Activated CD4-positive, alpha-beta memory T cell treated with anti-CD3 and anti-CD28 coated beads for 36 hours (primary cell): Measurements from ENCODE around the gene CELF4. TPM values are rescaled to one million over a fixed set of nuclear protein-coding genes. Genes with fewer than 3 reads are reported as not detected.
A peak's percentile ranks its signal among the peaks of the same experiment; 100 is the strongest.

Experiments used
- CTCF ChIA-PET: fragments of 350-600 bp; sonication (Branson Sonifier 250); formaldehyde crosslinking; loops from one replicate; lab custom pipeline; 2021; ENCODE audit warnings: antibody characterized with exemption, inconsistent platforms; lab: Charles Lee
- POLR2A ChIA-PET: fragments of 350-600 bp; sonication (Branson Sonifier 250); formaldehyde crosslinking; loops from one replicate; lab custom pipeline; 2021; ENCODE audit warnings: antibody characterized with exemption; lab: Charles Lee
- DNase-seq: peaks from one replicate; pipeline ENCODE4 v3.0.0-alpha.2; 2020
- H3K27ac Mint-ChIP-seq: one replicate; pipeline ENCODE4 v1.8.0; 2021; ENCODE audit warnings: mixed read lengths
- H3K27me3 Mint-ChIP-seq: one replicate; pipeline ENCODE4 v1.8.0; 2021; ENCODE audit warnings: mixed read lengths
- H3K36me3 Mint-ChIP-seq: one replicate; pipeline ENCODE4 v1.8.0; 2021; ENCODE audit warnings: mixed read lengths
- H3K4me1 Mint-ChIP-seq: one replicate; pipeline ENCODE4 v1.8.0; 2021; ENCODE audit warnings: low read depth, mixed read lengths
- H3K4me3 Mint-ChIP-seq: one replicate; pipeline ENCODE4 v1.8.0; 2021; ENCODE audit warnings: mild to moderate bottlenecking, mixed read lengths
- H3K9me3 Mint-ChIP-seq: one replicate; pipeline ENCODE4 v1.8.0; 2021; ENCODE audit warnings: mixed read lengths
- intact Hi-C: fragments of 100-400 bp; cut with micrococcal nuclease; formaldehyde crosslinking; loops from one replicate; pipeline ENCODE4 v1.15.1; 2023
- total RNA-seq, 2 experiments: library from RNA; stranded (reverse); gene quantifications; one replicate each; pipeline ENCODE4 v1.2.3, GENCODE V29; 2021

The CELF4 gene
- total RNA-seq, 2 experiments from 2014 or later: not detected

DNA sequence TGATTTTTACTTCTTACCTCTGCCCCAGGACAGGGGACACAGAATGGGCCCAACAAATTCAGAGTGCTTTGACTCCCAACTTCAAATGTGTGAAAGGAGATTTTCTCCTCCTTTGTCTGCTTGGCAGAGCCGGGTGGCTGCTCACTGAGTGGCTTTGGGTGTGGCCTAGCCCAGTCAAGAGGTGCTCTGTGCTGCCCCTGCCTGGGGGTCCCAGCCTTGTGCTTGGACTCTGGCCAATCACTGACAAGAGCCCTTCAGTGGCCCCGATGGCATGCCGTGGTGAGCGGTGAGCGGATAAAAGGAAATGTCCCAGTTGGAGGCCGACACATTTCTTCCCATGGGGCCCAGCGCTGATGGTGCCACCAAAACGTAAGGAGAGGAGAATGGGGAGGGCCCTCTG, 259.2 kb downstream of the CELF4 start:
- ChIA-PET CTCF (no interaction called here), POLR2A (no interaction called here)
- intact Hi-C loops: no loop called here
- Mint-ChIP-seq H3K4me1 (no peaks in the 10 kb centered on the region), H3K27me3 (no peaks in the 10 kb centered on the region), H3K4me3 (no peak overlapping the region), H3K27ac (no peak overlapping the region), H3K9me3 (no peaks in the 10 kb centered on the region), H3K36me3 (no peaks in the 10 kb centered on the region)
- DNase-seq: no peak

DNA sequence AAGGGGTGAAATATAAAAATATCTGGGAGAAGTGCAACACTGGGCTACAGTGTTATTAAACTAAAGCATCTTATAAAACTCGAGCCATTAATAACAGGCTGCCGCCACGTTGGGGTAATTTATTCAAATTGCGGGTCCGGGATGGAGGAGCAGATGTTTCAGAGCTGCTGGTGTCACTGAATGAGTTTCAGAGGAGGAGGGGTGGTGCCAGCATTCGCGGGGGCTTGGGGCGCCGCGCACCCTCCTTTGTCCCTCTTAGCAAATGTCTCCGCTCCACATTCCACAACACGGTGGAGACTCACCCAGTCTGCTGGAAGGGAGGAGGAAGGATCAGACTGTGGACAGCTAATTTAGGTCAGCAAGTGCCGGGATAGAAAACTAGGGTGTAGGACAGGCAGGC, 260.5 kb downstream of the CELF4 start:
- H3K36me3 Mint-ChIP-seq: no peaks in the 10 kb centered on the region
- no peaks in the 10 kb centered on the region for H3K9me3 Mint-ChIP-seq
- H3K27ac Mint-ChIP-seq: no peak overlapping the region
- H3K4me1 Mint-ChIP-seq: no peaks in the 10 kb centered on the region
- intact Hi-C loops: no loop called here
- CTCF ChIA-PET: no interaction called here
- no peak overlapping the region for H3K4me3 Mint-ChIP-seq
- POLR2A ChIA-PET: no interaction called here
- no peak for DNase-seq
- H3K27me3 Mint-ChIP-seq: no peaks in the 10 kb centered on the region

DNA sequence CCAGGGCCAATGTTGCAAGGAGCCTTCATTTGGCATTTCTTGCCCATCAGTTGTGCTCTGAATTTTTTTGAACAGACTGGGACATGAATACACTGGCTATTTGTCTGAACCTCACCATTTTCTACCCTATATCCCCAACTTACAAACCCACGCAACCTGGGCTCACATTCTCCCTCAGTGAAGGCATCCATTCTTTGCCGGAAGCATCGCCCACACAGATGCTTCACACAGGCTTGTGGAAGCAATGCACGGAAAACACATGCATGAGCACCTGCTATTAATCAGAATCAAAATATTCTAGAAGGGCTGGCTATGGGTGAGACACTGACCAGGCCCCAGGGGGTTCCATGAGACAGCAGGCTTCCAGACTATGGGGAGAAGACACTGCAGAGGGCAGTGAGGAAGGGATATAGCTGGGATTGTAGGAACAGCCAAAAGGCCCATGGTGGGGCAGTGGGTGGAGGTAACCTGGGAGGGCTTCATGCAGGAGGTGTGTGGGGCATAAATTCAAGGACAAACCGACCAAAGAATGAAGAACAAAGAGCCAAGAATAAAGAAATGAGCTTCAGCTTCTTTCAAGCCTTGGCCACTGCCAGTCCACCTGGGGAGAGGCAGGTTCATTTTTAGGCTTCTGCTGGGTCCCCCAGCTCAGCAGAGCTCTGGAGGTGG, 261.5 kb downstream of the CELF4 start:
- CTCF ChIA-PET: no interaction called here
- intact Hi-C loops: no loop called here
- no peak for DNase-seq
- Mint-ChIP-seq H3K4me3 (no peak overlapping the region), H3K4me1 (no peaks in the 10 kb centered on the region), H3K9me3 (no peaks in the 10 kb centered on the region), H3K36me3 (no peaks in the 10 kb centered on the region), H3K27ac (no peak overlapping the region), H3K27me3 (no peaks in the 10 kb centered on the region)
- POLR2A ChIA-PET: no interaction called here

DNA sequence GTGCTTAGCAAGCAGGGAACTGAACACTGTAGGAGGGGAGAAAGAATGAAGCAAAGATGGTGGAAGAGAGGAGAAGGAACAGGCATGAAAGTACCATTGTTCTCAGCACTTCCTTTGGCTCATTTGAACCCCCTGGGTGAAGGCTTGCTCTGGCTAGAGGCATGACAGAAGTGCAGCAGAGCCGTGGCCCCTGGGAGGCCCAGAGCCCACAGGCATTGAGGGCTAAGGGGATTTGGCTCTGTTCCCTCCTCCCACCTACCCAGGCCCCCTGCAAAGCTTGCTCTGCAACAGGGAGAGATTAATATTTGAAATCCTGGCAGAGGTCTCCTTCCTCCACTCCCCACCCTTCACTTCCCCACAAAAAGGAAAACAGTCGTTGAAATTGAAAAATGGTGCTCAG, 262.6 kb downstream of the CELF4 start:
- no peaks in the 10 kb centered on the region for H3K36me3 Mint-ChIP-seq
- H3K27ac Mint-ChIP-seq: no peak overlapping the region
- H3K4me3 Mint-ChIP-seq: no peak overlapping the region
- CTCF ChIA-PET: no interaction called here
- intact Hi-C loops: no loop called here
- no peaks in the 10 kb centered on the region for H3K4me1 Mint-ChIP-seq
- no peaks in the 10 kb centered on the region for H3K9me3 Mint-ChIP-seq
- H3K27me3 Mint-ChIP-seq: no peaks in the 10 kb centered on the region
- DNase-seq: no peak
- POLR2A ChIA-PET: no interaction called here

DNA sequence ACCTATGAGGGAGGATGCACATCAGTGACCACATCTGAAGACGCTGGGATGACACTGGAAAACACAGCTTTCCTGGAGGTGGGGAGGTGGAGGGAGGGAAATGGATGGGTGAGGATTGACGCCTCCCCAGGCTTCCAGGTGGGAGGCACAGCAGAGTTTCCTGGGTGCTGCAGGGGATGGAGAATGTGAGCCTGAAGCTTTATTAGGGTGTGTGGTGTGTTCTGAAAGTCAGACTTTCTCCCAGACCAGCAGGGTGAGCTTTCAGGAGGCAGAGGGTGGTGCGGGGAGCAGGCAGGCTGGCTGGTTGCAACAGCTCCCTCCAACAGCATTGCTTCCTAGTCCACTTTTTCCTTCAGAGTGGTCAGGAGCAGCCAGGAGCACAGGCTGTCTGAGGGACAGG, 263.1 kb downstream of the CELF4 start:
- no peak for DNase-seq
- H3K36me3 Mint-ChIP-seq: no peaks in the 10 kb centered on the region
- no peaks in the 10 kb centered on the region for H3K4me1 Mint-ChIP-seq
- no peak overlapping the region for H3K27ac Mint-ChIP-seq
- H3K9me3 Mint-ChIP-seq: no peaks in the 10 kb centered on the region
- ChIA-PET POLR2A (no interaction called here), CTCF (interaction anchor here (0.6 kb wide), 1 partner anchor 408 kb away, joined by 3 read pairs; no protein-coding TSS in a partner anchor)
- no peak overlapping the region for H3K4me3 Mint-ChIP-seq
- H3K27me3 Mint-ChIP-seq: no peaks in the 10 kb centered on the region
- intact Hi-C loops: no loop called here

DNA sequence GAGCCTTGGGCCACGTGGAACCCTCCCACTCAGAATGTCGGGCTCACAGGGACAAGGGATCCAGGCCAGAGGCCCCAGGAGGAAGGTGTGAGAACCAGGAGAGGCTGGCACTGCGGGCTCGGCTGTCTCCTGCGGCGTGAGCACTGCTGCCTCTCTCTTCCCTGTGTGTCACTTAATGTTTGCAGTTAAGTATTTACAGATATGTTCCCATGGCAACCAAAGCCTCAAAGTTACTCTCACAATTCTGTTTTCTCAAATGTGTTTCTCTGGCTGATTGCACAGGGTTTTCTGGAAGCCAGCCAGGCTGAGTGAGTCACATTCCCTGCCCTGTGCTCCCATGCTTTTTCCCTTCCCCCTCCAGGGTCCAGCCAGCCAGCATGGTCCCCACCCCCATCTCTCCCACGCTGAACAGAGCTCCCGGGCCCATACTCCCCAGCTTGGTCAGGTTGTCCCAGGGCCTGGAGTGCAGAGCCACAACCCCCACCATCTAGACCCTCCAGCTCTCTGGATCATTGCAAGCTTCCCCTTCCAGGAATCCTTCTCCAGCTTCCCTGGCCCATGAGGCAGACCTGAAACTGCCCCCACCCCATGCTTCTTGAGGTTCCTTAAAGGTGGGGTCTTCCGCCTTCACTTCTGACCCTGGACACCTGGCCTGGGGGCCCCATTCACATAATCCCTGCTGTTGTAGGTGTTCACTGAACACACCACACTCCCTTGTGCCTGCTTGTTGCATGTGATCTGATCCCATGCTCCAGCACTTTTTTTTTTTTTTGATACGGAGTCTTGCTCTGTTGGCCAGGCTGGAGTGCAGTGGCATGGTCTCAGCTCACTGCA, 265.9 kb downstream of the CELF4 start:
- H3K9me3 Mint-ChIP-seq: no peaks in the 10 kb centered on the region
- H3K27ac Mint-ChIP-seq: no peak overlapping the region
- no peaks in the 10 kb centered on the region for H3K27me3 Mint-ChIP-seq
- no peak overlapping the region for H3K4me3 Mint-ChIP-seq
- intact Hi-C loops: no loop called here
- H3K36me3 Mint-ChIP-seq: no peaks in the 10 kb centered on the region
- no peak for DNase-seq
- CTCF ChIA-PET: no interaction called here
- H3K4me1 Mint-ChIP-seq: no peaks in the 10 kb centered on the region
- POLR2A ChIA-PET: no interaction called here

DNA sequence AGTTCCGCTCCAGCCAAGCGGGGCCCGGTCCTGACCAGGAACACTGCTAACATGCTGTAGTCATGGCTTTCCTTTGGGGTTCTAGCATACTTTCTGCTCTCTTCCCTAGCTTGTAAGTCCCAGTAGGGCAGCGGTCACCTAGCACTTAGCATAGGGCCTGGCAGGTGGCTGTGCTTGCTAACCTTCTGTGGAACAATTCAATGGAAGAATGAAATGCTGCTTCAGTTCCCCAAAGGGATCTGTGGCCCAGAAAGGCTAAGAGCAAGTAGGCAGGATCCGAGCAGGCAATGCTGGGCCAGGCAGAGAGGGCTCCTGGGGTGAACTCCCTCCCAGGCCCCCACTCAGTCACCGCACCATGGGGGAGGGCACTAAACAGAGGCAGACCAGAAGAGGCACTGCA, 266.8 kb downstream of the CELF4 start:
- CTCF ChIA-PET: no interaction called here
- POLR2A ChIA-PET: no interaction called here
- no peak for DNase-seq
- Mint-ChIP-seq H3K27me3 (no peaks in the 10 kb centered on the region), H3K4me3 (no peak overlapping the region), H3K9me3 (no peaks in the 10 kb centered on the region), H3K27ac (no peak overlapping the region), H3K4me1 (no peaks in the 10 kb centered on the region), H3K36me3 (no peaks in the 10 kb centered on the region)
- intact Hi-C loops: no loop called here

DNA sequence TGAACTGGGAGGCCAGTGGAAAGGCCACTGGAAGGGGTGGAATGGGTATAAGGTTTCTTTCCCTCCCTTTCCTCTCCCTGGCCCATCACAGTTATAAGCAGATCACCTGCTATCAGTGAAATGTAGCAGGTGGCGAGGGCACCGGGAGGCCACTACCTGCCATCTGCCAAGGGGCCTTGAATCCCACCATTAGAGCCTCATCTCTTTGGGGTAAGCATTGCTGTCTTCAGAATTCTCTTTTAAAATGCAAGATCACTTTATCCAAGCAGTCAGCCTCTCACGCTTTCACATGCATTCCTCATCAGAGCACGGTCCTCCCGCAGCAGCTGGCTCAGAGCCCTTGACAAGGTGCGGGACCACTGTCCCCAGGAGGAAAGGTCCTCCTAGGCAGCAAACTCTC, 268.5 kb downstream of the CELF4 start:
- CTCF ChIA-PET: no interaction called here
- no peaks in the 10 kb centered on the region for H3K27me3 Mint-ChIP-seq
- H3K4me3 Mint-ChIP-seq: no peak overlapping the region
- no peaks in the 10 kb centered on the region for H3K4me1 Mint-ChIP-seq
- intact Hi-C loops: no loop called here
- H3K27ac Mint-ChIP-seq: no peak overlapping the region
- H3K9me3 Mint-ChIP-seq: no peaks in the 10 kb centered on the region
- no peaks in the 10 kb centered on the region for H3K36me3 Mint-ChIP-seq
- DNase-seq: no peak
- POLR2A ChIA-PET: no interaction called here

DNA sequence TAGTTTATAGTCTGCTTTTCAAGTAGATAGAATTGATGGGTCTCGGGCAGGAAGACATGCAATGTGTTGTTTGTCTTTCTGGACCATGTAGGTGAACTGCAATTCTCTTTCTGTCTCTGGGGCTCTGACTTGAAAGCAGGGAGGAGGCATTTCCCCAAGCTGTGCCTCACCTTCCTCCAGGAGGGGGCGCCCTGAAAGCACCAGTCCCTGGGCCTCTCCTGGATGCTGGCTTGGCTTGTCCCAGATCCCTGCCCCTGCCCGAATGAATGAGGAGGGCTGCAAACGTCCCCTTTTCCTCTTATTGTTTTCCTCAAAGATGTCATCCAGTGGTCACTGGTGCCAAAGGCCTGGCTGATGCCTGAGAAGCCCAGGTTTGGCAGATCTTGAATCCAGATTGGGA, 270.6 kb downstream of the CELF4 start:
- no peaks in the 10 kb centered on the region for H3K9me3 Mint-ChIP-seq
- H3K27ac Mint-ChIP-seq: no peak overlapping the region
- ChIA-PET POLR2A (no interaction called here), CTCF (interaction anchor here (0.7 kb wide), 1 partner anchor 892 kb away, joined by 3 read pairs; no protein-coding TSS in a partner anchor)
- H3K27me3 Mint-ChIP-seq: no peaks in the 10 kb centered on the region
- no peak overlapping the region for H3K4me3 Mint-ChIP-seq
- intact Hi-C loops: no loop called here
- H3K36me3 Mint-ChIP-seq: no peaks in the 10 kb centered on the region
- H3K4me1 Mint-ChIP-seq: no peaks in the 10 kb centered on the region
- peak; percentile 24 for DNase-seq

DNA sequence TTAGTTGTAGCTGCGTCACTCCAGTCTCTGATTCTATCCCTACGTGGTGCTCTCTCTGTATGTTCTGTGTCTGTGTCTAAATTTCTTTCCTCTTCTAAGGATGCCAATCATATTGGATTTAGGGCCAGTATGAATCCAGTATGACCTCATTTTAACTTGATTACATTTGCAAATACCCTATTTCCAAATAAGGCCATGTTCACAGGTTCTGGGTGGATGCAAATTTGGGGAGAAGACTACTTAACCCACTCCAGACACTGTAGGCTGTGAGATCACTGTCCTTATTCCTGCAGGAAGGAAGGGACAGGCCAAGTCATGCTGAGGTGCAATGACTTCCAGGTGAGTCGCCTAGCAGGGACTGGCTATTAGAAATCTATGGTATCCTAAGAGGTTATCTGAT, 272.2 kb downstream of the CELF4 start:
- POLR2A ChIA-PET: no interaction called here
- Mint-ChIP-seq H3K27me3 (no peaks in the 10 kb centered on the region), H3K9me3 (no peaks in the 10 kb centered on the region), H3K36me3 (no peaks in the 10 kb centered on the region), H3K4me1 (no peaks in the 10 kb centered on the region), H3K27ac (no peak overlapping the region), H3K4me3 (no peak overlapping the region)
- CTCF ChIA-PET: no interaction called here
- no peak for DNase-seq
- intact Hi-C loops: no loop called here

DNA sequence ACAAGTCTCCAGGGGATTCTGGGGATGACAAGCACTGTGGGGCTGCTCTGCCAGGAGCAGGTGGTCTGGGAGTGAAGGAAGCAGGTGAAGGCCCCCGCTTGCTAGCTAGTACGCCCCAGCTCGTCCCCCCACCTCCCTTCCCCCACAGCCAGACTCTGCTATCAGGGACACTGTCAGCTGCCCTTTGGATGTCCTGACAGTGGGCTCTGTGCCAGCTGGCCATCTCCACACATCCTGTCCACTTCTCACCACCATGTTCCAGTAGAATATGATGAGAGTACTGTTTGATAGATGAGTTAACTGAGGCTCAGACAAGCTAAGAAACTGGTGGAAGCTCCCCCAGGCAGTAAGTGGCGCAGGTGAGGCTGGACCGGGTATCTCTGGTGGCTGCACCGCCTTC, 276.2 kb downstream of the CELF4 start:
- CTCF ChIA-PET: no interaction called here
- H3K36me3 Mint-ChIP-seq: no peaks in the 10 kb centered on the region
- no peaks in the 10 kb centered on the region for H3K4me1 Mint-ChIP-seq
- DNase-seq: no peak
- no peak overlapping the region for H3K4me3 Mint-ChIP-seq
- no peak overlapping the region for H3K27ac Mint-ChIP-seq
- H3K27me3 Mint-ChIP-seq: no peaks in the 10 kb centered on the region
- H3K9me3 Mint-ChIP-seq: no peaks in the 10 kb centered on the region
- POLR2A ChIA-PET: no interaction called here
- intact Hi-C loops: no loop called here

DNA sequence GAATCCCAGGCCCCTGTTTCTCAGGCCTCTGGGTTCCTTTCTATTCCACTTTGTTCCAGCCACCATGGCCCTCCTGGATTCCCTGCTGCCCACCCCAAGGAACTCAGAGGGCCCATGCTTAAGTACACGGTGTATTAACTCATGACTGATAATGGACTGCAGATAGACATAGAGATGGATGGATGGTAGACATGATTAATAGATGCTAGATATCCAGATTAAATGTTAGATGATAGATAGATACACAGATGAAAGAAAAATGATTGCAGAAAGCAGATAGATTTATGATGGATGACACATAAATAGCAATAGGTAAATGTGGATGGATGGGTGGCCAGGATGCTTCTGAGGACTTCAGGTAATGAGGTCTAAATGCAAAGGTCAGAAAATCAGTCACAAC, 278.0 kb downstream of the CELF4 start:
- H3K27me3 Mint-ChIP-seq: no peaks in the 10 kb centered on the region
- intact Hi-C loops: no loop called here
- no peak overlapping the region for H3K4me3 Mint-ChIP-seq
- no peaks in the 10 kb centered on the region for H3K9me3 Mint-ChIP-seq
- ChIA-PET POLR2A (no interaction called here), CTCF (no interaction called here)
- no peaks in the 10 kb centered on the region for H3K4me1 Mint-ChIP-seq
- no peak overlapping the region for H3K27ac Mint-ChIP-seq
- DNase-seq: no peak
- no peaks in the 10 kb centered on the region for H3K36me3 Mint-ChIP-seq

DNA sequence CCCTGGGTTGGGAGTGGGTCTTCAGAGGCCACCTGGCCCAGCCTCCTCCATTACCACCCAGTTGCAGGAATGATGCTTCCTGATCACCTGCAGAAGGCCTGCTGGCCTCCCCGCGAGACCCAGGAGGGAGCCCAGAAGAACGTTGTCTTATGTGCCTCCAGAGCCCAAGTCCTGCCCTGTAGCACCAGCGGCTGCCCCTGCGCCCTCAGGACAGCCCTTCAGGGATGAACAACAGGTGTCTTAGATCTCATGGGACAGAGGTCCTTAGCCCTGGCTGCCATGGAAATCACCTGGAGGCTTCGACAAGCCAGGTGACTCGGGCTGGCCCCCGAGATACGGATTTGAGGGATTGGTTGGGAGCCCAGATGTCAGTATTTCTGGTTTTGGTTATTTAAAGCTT, 278.8 kb downstream of the CELF4 start:
- no peak overlapping the region for H3K27ac Mint-ChIP-seq
- intact Hi-C loops: no loop called here
- H3K4me1 Mint-ChIP-seq: no peaks in the 10 kb centered on the region
- POLR2A ChIA-PET: no interaction called here
- no peaks in the 10 kb centered on the region for H3K27me3 Mint-ChIP-seq
- no peak overlapping the region for H3K4me3 Mint-ChIP-seq
- CTCF ChIA-PET: no interaction called here
- H3K9me3 Mint-ChIP-seq: no peaks in the 10 kb centered on the region
- DNase-seq: no peak
- H3K36me3 Mint-ChIP-seq: no peaks in the 10 kb centered on the region
